GM15510 (cell line): ENCODE results near the gene PTPRCAP.

ENCODE experiments used
- POLR2A ChIP-seq: IDR thresholded peaks from 3 replicates; pipeline ENCODE4 v1.6.1; 2011; ENCODE audit warnings: borderline replicate concordance; ENCODE audit not compliant: insufficient read length; ENCODE audit errors: extremely low read depth

The PTPRCAP gene

GRCh38 chr11:67450796-67451657, 13.5 kb upstream of the PTPRCAP start:
- no peak for TF ChIP-seq POLR2A

GRCh38 chr11:67449116-67449844, 11.8 kb upstream of the PTPRCAP start:
- TF ChIP-seq POLR2A = no peak

- no peak for TF ChIP-seq POLR2A
Observed at GRCh38 chr11:67448220-67448609, 10.7 kb upstream of the PTPRCAP start.

DNA sequence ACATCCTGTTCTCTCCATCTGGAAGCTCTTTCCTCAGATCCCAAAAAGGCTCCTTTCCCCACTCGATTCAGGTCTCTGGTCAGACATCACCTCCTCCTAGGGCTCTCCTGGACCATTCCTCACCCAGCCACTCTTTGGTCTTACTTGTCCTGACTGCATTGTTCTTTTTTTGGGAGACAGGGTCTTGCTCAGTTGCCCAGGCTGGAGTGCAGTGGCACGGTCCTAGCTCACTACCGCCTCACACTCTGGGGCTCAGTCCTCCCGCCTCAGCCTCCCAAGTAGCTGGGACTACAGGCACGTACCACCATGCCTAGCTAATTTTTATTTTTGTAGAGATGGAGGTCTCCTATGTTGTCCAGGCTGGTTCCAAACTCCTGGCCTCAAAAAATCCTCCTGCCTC, 8.0 kb upstream of the PTPRCAP start:
- TF ChIP-seq POLR2A = no peak

GRCh38 chr11:67442504-67443404, 5.3 kb upstream of the PTPRCAP start:
- peak; percentile 12 for TF ChIP-seq POLR2A

- TF ChIP-seq POLR2A = peak; percentile 6
Observed at GRCh38 chr11:67441731-67442351, 4.4 kb upstream of the PTPRCAP start.

DNA sequence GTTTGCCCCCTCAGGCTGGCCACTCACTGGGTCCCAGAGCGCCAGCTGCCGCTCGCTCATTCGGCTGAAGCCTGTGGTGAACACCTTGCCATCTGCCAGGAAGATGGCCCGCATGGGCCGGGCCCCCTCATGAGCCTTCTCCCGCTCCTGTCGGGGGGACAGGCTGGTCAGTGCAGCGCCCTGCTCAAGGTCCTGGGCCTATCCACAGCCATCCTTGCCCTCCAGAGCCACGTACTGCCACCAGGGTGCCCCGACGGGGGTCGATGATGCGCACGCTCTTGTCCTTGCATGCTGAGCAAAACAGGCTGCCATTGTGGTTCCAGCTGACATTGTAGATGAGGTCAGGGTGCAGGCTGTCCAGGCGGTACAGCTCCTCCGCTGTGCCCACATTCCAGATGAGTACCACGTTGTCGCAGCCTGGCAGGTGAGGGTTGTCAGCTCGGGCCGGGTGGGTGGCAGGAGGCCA, 3.6 kb upstream of the PTPRCAP start:
- TF ChIP-seq POLR2A = peak; percentile 20

DNA sequence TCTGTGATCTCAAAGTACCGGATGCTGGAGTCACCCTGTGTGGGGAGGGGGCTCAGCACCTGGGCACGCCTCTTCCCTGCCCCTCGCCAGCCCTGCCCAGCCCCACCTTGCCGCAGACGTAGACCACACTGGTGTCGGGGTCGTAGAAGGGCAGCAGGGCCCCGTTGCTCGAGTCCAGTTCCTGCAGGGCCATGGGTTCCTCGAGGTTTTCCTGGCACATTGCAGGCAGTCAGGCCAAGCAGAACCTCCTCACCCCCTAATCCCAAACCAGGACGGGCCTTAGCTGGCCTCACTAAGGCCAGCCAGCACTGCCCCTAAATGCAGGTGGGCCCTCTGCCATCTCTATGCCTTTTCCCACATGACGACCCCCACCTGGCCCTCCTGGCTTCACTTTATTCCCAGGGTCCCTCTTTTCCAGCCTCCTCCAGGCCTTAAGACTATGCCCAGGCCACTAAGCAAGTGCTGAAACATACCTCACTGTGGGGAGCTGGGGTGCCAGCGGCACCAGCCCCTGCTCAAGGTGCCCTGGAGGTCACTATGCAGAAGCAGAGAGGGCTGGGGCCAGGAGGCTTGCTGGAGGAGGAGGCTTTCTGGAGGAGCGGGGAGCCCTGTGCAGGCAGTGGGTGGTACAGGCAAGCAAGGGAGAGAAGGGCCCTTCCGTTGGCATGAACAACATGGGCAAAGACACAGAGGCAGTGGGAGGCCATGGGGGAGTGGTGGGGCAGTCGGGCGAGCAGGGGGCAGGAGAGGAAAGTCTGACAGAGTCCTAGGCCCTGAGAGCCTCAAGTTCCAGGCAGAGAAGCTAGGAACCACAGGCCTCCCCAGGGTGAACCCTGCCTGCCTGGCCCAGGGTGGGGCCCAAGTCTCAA, 3.0 kb upstream of the PTPRCAP start:
- no peak for TF ChIP-seq POLR2A

DNA sequence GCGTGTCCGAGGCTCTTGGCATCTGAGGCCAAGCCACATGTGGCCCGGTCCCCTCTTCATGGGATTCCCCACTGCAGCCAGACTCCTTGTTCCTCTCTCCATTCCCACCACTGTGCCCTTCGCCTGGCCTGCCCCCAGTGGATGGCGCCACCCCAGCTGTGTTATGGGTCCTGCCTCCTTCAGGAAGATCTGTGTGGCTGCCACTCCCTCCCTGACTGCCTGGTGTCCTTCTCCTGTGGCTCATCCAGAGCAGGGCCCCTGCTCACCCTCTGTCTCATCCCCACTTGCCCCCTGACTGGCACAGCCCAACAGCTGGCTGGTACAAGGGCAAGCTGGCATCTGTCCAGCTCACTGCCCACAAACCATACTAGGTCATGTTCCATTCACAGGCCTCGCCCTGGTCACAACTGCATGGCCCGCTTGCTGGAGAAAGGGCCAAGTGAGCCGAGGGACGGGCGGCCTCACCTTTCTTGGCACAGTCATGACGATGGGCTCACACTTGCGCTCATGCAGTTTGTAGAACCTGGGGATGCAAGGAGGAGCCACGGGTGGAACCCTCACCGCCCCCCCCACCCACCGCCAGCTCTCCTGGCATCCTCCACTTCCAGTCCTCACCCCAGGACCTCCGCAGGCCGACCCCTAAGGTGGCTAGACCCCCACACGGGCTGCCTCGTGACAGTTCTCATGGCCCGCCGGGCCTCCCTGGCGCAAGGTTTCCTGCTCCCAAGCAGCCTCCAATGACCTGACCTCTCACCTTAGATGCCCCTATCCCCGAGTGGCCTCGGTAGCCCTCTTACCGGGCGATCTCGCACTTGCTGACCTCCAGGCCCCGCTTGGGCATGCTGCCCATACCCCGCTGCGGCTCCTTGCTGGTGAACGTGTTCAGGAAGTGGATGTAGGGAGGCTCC, 2.1 kb upstream of the PTPRCAP start:
- TF ChIP-seq POLR2A = no peak

GRCh38 chr11:67438158-67438902, 848 bp upstream of the PTPRCAP start:
- peak; percentile 82 for TF ChIP-seq POLR2A

- no peak for TF ChIP-seq POLR2A
Observed at GRCh38 chr11:67437809-67438157, 301 bp upstream of the PTPRCAP start.
